ENCODE results near the gene SORCS2.

SORCS2 gene

GRCh38 chr4:7330031-7330596 is 137.8 kb downstream of the SORCS2 start:
- no peak for DNase-seq

GRCh38 chr4:7330811-7331681 is 138.7 kb downstream of the SORCS2 start:
- DNase-seq = no peak

GRCh38 chr4:7331682-7332000 is 139.3 kb downstream of the SORCS2 start:
- DNase-seq = no peak

- no peak for DNase-seq
Observed at GRCh38 chr4:7332216-7333023, 140.1 kb downstream of the SORCS2 start.

DNA sequence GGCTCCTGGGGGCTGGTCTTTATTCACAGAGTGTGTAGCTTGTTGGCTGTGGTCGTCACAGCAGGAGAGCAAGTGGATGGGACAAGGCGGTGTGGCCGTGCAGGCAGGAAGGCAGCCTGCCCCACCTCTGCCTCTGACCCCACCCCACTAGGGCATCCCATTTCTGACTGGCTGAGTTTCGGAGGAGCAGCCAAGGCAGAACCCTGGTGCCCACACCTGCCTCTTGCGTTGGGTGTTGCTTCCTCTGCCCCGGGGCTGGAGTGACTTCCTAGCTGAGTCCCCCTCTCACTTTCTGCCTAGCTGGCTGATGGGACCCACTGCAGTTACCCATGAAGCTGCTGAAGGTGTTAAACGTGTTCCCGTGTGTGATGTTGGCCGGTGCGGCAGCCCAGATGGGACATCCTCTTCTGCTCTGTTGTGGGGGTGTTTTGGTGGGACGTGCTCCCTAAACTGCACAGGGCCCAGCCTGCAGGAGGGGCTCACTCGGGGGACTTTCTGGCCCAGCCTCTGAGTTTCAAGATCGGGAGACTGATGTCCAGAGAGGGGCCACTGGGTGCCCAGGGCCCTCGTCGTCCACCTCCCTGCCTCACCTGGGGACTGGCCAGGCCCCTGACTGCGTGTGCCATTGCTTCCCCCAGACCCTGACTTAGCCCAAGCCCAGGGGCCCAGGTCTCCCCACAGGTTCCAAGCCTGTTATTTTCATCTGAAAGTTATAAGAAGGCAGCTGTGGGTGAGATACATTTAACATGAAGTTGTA is 140.9 kb downstream of the SORCS2 start:
- DNase-seq = no peak

DNA sequence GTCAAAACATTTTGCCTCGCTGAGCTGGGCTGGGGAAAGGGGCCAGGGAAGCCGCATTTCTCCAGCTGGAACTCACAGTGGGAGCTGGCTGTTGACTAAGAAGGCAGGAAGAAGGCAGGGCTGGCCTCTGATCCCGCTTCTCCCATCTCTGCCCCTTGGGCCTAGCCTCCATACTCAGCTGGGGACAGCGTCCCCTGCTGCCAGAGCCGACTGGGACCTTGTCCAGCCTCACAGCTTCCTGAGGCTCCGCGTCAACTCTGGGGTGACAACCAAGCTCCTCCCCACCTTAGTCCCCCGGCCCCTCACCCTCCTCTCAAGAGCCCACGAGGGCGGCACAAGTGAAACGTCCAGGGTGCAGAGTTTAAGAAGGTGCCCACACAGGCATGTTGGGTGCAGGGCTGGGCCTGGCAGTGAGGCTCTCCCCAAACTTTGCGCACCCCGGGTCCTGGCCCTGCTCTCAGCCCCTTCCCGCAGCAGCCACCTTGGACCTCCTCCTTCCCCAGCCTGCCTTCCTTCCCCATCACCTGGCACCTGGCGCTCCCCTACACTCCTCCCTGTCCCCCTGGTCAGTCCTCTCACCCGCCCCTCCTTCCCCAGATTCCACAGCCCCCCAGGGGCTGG is 141.6 kb downstream of the SORCS2 start:
- no peak for DNase-seq

DNA sequence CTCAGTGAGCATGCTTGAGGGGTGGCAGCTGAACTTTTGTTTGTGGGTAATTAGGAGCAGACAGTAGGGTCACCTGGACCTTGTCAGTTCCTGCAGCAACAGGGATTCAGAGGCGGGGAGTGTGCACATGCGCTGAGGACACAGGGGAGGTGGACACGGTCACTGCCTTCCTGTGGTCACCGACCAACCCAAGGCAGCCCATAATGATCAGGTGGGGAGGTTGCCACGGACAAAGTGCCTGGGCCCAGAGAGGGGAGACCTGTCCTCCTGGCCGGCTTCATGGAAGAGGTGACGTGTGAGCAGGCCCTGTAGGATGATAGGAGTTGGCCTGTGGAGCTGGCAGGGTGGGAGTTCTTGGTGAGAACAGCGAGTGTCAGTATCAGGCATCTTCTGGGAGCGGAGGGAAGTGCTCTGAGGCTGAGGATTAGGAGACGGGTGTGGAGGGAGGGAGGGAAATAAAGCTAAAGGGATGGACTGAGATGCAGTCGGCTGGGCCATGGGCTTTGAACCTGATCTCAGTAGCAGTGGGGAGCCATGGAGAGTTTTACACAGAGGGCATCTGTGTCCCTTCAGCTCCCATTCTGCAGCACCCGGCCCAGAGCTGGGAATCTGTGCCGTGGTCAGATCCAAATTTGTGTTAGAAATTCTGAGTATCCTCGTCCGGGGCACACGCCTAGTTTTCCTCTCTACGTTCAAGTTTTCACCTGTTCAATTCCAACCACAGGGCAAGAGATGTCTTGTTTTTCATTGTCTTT is 142.4 kb downstream of the SORCS2 start:
- DNase-seq = no peak

- peak; percentile 47 for DNase-seq
Observed at GRCh38 chr4:7335344-7336066, 143.2 kb downstream of the SORCS2 start.

- no peak for DNase-seq
Observed at GRCh38 chr4:7336067-7336569, 143.8 kb downstream of the SORCS2 start.

DNA sequence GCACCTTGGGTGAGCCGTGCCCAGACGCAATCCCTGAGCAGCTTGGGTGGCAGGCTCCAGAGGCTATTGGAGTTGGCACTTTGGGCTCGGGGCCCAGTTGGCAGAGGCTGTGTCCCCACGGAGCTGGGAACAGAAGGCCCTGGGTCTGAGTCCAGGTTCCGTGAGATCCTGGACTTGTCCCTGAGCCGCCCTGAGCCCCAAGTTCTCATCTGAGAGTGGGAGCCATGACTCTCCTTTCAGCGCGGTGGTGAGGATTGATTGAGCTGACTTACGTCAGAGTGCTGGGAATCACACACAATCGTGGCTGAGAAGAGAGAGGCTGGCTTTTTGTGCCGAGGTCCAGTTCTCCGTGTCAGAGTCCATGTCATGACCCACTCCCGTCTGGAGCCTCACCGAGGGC is 144.4 kb downstream of the SORCS2 start:
- DNase-seq = no peak

DNA sequence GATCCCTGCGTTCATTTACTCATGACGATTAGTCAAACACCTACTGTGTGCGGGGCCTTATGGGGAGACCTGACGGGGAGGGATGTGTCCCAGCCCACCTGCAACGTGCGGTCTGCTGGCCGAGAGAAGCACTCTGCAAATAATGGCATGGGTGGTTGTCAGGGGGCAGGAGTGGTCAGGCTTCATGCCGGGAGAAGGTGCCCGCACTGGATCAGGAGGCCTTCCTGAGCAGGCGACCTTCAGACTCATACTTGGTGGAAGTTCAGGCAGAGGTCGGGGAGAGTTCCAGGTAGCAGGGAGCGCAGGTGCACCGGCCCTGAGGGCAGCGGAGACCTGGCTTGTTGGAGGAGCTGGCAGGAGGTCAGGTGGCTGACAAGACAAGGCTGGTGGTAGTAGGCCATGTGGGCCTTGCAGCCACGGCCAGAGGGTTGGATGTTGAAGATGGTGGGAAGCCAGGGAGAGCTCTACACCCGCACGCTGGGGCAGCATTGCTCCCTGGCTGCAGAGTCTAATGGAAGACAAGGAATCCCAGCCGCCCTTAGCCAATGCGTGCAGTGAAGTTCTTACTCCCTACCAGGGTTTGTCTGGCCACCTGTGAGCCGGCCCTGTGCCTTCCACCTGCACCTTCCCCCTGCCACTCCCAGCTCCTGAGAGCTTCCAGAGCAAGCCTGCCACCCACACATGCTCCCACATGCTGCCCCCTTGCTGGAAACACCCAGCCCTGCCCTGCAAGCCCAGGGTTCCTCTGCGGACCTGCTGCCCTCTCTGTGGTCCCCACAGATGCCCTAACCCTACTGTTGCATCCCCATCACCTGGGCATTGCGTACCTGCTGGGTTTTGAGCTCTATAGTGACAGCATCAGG is 145.1 kb downstream of the SORCS2 start:
- no peak for DNase-seq

DNA sequence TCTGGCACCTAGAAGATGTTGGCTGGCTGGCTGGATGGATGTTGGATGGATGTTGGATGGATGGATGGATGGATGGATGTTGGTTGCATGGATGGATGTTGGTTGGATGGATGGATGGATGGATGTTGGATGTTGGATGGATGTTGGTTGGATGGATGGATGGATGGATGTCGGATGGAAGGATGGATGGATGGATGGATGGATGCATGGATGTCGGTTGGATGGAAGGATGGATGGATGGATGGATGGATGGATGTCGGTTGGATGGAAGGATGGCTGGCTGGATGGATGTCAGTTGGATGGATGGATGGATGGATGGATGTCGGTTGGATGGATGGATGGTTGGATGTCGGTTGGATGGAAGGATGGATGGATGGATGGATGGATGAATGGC is 145.7 kb downstream of the SORCS2 start:
- DNase-seq = no peak

GRCh38 chr4:7338876-7339623 is 146.7 kb downstream of the SORCS2 start:
- no peak for DNase-seq

- no peak for DNase-seq
Observed at GRCh38 chr4:7339751-7340552, 147.6 kb downstream of the SORCS2 start.

DNA sequence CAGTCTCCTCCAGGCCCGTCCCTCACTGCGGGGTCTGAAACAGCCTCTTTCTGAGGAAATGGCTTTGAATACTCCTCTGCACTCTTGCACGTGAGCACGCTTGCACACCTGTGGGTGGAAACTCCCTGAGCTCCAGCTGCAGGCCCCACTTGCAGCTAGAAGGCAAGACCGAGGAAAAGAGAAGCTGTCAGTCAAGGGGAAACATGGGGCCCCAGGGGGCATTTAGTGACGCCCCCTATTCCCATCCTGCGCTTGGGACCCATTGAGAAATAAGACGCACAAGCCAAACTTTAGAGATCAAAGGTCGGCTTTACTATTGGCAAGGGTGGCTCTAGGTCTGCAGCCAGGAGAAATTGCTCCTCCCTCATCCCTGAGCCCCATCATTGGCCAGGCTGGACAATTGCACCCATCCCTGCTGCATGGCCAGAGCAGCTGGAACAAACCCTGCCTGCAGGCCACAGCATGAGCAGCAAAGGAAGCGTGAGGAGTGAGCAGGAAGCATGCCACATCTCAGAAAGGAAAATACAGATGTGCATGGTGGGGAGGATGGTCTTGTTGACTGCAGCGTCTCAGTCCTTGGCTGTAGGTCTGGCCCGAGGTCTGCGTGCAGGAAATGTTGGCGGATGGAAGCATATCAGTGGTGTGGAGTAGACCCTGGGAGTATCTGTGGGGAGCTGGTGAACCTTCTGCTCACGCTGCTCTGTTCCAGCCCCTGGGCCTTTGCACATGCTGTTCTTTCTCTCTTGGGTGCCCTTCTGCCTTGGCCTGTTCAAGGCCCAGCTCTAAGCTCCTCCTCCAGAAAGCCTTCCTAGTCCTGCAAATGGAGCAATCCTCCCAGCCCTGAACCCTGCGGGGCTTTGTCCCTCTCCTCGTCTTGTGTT is 148.5 kb downstream of the SORCS2 start:
- no peak for DNase-seq

DNA sequence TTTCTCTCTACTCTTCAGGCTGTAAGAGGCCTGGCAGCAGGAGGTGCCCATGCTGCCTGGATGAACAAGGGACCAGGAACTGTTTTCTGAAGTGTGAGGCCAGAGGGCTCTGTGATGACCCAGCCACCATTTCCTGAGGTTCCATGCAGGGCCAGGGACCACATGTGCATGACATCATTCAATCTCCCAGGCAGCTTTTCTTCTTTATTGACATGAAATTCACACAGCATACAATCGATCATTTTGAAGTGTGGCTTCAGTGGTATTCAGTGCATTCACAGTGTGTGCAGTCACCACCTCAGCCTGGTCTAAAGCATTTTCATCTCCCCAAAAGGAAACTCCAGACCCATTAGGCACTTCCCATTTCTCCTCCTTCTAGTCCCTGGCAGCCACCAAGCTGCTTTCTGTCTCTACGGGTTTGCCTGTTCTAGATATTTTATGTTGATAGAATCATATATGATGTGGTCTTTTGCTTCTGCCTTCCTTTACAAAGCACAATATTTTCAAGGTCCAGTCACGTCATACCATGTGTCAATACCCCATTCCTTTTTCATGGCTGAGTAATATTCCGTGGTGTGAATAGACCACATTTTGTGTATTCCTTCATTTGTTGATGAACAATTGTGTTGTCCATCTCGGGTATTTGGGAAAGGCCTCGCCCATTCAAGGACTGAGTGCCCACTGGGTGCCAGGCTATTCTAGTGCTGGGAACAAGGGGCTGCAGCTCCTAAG is 149.3 kb downstream of the SORCS2 start:
- DNase-seq = no peak
